ENCODE data around the gene DDX10.

Gene DDX10

DNA sequence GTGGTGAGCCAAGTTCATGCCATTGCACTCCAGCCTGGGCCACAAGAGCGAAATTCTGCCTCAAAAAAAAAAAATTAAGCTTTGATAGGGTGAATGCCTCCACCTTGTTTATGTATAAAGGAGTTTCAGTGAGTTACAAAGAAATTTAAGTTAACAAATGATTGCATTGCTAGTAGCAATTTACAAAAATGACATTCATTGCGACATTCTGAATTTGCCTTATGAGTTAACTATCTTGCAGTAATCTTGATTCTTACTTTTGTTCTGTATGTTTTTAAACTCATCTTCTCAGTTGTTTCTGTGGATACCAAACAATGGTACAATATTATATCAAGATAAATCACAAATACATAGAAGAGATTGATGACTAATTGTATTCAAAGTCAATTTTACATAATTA, 207.0 kb downstream of the DDX10 start:
- no peak for DNase-seq (ENCODE audit: low read depth)

DNA sequence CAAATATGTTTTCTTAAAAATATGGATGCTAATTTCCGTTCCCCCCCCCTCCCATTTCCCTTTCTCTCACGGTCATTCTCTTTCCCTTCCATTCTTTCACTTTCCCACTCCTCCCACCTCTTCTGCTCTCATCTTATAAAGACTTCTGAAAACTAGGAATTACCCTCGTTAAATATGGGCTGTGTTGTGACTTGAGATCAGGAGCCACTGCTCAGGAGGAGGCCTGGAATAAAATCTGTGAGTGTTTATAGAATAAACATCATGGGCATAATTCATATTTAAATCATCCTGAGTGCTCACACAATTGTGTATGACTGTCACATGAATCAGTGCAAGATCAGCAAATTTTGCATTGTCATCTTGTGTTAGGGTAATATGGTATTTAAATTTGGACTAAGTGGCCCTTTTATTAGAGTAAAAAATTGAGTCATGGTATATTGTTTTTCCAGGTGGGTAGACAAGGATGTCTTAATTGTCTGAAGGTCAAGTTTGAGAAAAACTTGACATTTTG, 208.0 kb downstream of the DDX10 start:
- no peak for DNase-seq (ENCODE audit: low read depth)

- DNase-seq (ENCODE audit: low read depth), result no peak
Observed at GRCh38 chr11:108873310-108873709, 208.4 kb downstream of the DDX10 start.

DNA sequence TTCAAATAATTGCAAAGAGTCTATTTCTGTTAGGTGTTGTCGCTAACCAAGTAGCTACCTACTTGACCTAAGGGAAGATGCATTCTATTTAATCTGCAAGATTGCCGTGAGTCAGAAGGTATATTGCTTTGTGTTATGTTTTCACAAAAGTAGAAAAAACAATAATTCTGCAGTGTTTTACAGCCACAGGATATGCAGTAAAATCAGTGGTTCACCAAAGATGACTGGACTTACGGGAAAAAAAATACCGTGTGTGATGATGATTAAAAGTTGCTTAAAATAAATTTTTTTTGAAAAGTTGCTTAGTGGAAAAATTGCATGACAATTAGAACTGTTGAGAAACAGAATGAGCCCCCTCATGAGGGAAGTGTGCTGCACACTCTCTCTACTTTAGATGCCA, 209.1 kb downstream of the DDX10 start:
- no peak for DNase-seq (ENCODE audit: low read depth)

DNA sequence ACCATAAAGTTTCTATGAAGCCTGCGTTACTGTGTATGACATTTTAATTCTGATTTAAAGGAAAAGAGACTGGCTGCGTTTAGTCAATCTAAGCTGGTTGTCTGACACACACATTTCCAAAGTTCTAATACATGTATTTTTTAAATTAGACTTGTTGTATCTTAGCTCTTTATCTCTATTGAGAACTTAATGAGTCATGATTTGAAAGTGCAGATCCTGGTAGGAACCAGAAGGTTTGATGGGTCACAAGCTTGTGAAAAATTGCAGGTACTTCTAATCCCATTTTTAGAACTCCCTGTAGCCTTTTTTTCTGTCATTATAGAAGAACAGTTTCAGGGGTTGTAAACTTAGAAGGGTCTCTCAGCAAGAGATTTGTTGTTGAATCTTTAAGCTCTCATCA, 210.3 kb downstream of the DDX10 start:
- no peak for DNase-seq (ENCODE audit: low read depth)

DNA sequence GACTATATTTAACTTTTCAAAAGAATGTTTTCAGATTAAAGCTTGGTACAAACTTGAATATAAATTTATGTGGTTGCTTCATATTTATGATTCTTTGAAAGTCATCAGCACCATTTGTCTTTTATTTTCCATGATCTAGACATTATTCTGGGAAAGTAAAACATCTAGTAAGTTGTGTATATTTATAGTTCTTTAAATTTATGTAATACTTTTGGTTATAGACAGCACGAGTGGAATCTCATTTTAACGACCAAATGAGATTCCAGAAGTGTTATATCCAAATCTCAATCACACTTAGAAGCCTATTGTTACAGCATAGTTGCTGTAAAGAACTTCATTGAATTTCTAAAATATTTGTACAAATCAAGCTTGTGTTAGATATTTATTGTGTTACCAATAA, 212.3 kb downstream of the DDX10 start:
- no peak for DNase-seq (ENCODE audit: low read depth)

- DNase-seq (ENCODE audit: low read depth), result no peak
Observed at GRCh38 chr11:108880510-108880909, 215.6 kb downstream of the DDX10 start.

DNA sequence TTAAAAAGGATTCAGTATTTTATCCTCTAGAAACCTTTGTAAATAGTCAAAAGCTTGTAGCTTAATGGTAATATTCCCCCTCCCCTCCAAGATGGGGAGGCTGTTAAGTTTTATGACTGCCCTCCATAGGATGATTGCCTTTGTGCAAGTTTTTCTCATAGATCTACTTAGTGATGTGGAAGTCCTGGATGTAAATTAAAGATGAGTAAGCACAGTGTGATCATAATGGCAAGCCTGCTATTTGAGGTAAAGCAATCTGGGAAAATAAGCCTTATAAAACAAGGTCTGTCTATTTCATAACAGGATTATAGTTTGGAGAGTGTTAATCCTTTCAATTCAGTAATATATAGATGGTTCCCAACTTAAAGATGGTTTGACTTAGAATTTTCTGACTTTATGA, 216.3 kb downstream of the DDX10 start:
- DNase-seq (ENCODE audit: low read depth), result no peak

GRCh38 chr11:108882211-108882831, 217.5 kb downstream of the DDX10 start:
- no peak for DNase-seq (ENCODE audit: low read depth)

DNA sequence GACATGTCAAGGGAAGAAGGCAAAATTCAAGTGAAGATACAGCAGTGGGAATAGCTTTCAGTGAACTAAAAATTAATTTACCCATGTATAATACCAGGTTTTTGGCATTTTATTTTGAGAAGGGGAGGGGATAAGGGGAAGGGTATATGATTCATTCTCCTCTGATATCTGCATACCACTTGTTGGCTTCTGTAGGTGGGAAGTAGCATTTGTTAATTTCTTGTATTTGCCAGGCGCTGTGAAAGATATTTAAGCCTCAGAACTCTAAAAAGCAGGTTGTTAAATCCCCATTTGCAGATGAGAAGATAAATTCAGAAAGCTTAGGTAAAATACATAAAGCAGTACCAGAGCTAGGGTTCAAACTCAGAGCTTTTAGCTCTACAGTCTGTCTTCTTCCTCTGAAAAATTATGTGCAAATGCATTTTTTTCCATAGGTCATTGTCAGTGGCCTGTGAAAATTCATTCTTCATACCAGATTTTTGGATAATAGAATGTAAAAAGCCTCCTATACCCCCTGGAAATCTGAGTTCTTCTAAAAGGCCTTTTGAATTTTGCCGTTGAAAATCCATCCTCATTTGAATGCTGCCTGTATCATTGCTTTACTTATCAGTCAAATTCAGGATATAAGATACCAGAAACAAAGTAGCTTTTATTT, 221.3 kb downstream of the DDX10 start:
- no peak for DNase-seq (ENCODE audit: low read depth)

GRCh38 chr11:108886660-108887009, 221.8 kb downstream of the DDX10 start:
- DNase-seq (ENCODE audit: low read depth), result peak; percentile 62

DNA sequence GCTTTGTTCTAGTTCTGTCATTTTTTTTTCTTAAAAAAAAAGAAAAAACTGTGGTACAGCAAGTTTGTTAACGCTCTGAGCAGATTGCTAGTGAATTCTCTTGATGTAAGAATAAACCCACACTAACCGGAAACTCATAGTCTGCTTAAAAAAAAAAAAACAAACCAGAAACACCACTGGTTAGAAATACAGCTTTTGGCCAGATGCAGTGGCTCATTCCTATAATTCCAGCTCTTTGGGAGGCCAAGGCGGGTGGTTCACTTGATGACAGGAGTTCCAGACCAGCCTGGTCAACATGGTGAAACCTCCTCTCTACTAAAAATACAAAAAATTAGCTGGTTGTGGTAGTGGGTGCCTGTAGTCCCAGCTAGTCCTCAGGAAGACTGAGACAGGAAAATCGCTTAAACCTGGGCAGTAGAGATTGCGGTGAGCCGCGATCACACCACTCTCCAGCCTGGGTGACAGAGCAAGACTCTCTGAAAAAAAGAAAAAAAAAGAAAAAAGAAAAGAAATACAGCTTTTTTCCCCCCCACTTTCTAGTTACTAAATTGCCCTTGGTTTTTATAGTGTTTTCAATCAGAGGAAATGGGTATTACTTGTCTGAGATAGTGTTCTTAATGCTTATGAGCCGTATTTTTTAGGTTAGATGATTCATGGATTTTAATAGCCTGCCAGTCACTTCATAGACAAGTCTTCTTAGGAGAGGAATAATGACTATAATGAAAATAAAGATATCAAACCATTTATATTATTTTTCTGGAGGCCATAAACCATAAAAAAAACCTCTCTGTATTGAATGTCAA, 222.8 kb downstream of the DDX10 start:
- DNase-seq (ENCODE audit: low read depth), result peak; percentile 74

DNA sequence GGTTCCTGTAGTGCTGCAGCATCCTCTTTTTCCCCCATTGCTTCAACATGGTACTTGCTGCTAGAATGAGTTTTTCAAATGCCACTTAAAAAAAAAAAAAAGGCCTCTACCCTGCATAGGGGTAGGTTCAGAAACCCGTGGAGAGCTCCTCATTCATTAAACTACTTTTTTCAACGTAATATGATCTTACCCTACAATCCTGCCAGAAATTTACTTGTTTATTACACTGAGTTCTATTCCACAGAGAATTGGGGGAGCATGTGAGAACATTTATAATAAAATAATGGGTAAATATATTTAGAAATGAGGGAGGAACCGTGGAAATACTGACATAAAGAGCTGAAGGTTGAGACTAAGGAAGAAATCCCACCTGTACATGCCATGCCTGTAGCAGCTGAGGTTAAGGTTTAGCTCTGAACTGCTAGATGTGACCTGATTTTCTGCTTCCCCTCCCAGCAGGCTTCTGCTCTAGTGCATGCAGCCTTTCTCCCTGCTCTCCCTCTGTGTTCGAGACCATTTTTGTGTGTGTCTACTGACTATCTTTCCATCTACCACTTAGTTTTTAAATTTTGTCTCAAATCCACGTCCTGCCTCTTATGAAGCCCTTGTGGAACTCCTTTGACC, 225.7 kb downstream of the DDX10 start:
- no peak for DNase-seq (ENCODE audit: low read depth)

- no peak for DNase-seq (ENCODE audit: low read depth)
Observed at GRCh38 chr11:108891143-108891542, 226.3 kb downstream of the DDX10 start.

DNA sequence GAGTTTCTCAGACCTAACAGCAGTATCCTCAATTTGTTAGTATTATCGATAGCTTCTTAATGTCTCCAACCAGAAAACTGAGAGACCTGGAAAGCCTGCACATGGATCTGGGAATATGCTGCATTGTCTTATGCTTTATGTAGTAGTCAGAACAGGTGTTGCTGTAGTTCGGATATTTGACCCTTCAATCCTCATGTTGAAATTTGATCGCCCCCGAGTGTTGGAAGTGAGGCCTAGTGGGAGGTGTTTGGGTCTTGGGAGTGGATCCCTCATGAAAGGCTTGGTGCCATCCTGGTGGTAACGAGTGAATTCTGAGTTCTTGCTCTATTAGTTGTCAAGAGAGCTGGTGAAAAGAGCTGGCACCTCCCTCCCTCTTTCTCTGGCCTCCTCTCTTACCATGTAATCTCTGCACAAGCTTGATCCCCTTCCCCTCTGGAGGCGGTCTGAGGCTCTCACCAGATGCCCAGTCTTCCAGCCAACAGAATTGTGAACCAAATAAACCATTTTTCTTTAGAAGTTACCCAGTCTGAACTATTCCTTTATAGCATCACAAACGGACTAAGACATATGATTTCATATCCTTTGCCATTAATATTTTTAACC, 227.1 kb downstream of the DDX10 start:
- no peak for DNase-seq (ENCODE audit: low read depth)

- no peak for DNase-seq (ENCODE audit: low read depth)
Observed at GRCh38 chr11:108895579-108896480, 231.0 kb downstream of the DDX10 start.

- DNase-seq (ENCODE audit: low read depth), result no peak
Observed at GRCh38 chr11:108897071-108897481, 232.2 kb downstream of the DDX10 start.

DNA sequence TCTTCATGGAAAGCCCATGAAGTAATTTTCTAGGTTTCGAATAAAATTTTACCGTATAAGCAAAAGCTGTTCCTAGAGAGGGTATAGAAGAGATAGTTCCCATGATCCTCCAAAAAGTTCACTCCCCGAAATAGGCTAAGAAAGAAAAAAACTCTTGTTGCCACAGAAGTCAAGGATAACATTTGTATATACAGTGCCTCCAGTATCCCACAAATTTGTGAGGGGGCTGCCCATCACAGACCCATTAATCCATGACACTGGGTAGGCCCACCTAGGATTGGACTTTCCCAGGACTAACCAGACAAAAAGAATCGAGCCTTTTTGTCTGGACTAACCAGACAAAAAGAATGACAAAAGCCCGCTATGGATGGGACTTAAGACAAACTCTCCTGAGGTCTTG, 233.0 kb downstream of the DDX10 start:
- no peak for DNase-seq (ENCODE audit: low read depth)

DNA sequence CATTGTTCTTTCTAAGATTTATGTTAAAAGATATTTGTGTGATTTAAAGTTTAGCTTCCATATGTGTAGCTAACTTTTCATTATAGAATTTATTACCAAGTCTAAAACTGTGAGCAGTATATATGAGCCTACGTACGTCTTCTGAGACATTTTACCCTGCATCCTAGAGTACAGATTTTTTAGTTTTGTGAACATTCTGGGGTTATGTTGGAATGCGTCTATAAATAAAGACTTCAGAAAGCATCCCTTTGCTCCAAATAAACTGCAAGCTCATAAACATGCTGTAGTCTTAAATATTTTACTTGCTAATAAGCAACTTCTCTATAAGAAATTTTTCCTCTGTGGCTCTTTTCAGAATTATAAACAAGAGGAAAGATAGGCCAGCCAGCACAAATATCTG, 236.5 kb downstream of the DDX10 start:
- DNase-seq (ENCODE audit: low read depth), result no peak

DNA sequence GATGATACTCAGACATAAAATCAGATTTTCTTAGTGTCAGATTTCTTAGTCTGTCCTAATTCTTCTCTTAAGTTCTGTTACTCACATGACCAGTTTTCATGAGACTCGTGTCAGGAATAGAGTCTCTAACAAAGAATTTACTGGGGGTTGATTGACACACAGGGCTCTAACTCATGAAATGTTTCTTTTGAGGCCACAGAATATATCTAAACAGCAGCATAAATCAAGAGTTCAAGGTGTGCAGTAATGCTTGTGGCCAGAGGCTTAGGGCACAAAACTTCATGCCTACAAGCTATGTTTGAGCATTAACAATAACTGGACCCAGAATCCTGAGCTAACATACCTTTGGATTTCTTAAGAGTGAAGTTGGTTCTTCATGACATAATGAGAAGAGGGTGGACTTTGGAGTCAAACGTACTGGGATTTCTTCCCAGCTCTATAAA, 237.2 kb downstream of the DDX10 start:
- no peak for DNase-seq (ENCODE audit: low read depth)

DNA sequence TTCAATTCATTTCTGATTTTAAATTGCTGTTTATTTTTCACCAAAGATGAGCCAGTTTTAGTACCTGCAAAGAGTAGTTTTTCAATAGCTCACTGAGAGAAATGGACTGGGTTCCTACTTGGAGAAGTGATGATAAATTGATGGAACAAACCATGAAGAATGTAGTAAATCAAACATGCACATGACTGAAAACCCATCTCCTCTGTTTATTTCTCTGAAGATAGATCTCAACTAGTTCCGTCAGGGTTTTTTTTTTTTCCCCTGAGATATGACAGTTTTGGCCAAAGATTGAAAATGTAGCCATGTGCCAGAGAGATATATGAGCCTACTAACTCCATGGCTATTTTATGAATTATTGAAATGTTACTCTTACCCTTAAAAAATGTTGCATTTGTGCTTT, 239.6 kb downstream of the DDX10 start:
- no peak for DNase-seq (ENCODE audit: low read depth)
